ENCODE measurements around the gene CFAP74. TPM values are rescaled to one million over a fixed set of nuclear protein-coding genes. Genes with fewer than 3 reads are reported as not detected.

Gene CFAP74
- total RNA-seq, 1 experiment from 2014 or later = not detected

DNA sequence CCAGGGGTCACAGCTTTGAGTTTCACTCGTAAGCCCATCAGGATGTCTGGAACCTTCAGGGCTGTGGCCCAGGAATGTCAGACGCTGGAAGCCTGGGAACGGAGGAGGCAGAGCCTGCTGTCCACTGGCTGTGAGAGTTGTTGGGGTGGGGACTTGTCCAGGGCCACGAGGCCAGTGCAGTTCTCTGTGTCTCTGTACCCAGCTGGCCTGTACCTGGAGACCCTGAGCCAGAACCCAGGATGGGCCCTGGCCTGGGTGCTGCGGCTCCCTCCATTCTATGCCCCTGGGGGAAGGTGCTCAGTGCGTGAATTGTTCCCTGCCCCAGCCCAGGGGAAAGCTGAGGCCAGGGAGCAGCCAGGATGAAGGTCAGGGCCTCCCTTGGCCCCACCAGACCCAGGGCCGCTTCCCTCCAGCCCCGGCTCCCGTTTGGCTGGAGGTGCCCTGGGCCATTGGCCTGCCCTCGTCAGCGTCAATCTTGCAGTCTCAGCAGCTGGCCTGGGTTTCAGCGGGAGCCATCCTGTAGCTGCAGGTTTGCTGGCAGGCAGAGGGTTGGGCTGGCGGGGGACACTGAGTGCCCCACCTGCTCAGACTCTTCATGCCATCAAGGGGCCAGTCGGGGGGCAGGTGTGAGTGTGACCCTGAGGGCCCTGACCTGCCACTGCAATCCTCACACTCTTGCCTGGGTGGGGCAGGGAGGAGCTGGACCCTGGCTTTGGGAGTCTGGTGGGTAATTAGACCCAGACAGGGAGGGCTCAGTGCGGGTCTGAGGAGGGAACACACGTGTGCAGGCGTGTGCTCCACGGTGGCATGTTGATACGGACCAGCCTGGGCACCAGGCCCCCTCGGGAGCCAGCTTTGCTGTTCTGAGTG, 89.2 kb downstream of the CFAP74 start:
- CTCF ChIA-PET = no interaction called here

DNA sequence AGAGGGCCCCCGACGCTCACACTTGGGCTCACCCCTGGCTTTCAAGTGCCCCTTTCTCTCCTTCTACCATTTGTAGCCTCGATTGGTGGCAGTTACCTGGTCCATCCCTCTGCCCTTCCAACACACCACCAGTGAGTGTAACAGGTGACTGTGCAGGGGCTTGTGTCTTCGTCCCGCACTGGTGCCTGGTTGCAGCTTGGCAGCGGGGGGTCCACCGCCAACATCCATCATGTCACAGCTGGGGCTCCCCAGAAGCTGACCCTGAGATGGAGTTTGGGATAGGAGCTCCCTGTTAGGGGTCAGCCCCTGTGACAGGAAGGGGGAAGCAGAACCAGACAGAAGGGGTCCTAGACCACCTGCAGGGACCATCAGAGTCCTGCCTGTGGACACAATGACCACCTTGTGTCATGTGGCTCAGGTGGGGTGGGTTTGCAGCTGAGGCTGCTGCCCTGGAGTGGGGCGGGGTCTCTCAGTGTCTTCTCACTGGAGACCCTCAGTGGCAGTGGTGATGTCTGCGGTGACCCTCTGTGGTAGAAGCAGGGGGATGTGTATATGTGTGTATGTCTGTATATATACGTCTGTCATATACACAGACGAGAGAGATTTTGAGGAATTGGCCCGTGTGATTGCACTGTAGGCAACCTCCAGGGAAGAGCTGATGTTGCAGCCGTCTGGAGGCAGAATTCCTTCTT, 92.1 kb downstream of the CFAP74 start:
- ChIA-PET CTCF (no interaction called here), POLR2A (ENCODE audit: unreplicated experiment) (no interaction called here)
- intact Hi-C loops (cut with micrococcal nuclease) = no loop called here
- no peak overlapping the region for H3K9ac ChIP-seq (ENCODE audit: low read length)
- H3K4me2 ChIP-seq (ENCODE audit: low read length) = no peak overlapping the region
- no peaks in the 10 kb centered on the region for H3K9me3 ChIP-seq (ENCODE audit: low read length)
- DNase-seq = no peak
- H3K27ac ChIP-seq (ENCODE audit: low read length) = no peak overlapping the region
- TF ChIP-seq EZH2phosphoT487 (IDR thresholded peaks at IDR 0.05; ENCODE audit: borderline replicate concordance, low read length) (no peak), EZH2 (IDR thresholded peaks at IDR 0.05; ENCODE audit: low read length, unreplicated experiment) (no peak)
- TF ChIP-seq, protein P1, sequence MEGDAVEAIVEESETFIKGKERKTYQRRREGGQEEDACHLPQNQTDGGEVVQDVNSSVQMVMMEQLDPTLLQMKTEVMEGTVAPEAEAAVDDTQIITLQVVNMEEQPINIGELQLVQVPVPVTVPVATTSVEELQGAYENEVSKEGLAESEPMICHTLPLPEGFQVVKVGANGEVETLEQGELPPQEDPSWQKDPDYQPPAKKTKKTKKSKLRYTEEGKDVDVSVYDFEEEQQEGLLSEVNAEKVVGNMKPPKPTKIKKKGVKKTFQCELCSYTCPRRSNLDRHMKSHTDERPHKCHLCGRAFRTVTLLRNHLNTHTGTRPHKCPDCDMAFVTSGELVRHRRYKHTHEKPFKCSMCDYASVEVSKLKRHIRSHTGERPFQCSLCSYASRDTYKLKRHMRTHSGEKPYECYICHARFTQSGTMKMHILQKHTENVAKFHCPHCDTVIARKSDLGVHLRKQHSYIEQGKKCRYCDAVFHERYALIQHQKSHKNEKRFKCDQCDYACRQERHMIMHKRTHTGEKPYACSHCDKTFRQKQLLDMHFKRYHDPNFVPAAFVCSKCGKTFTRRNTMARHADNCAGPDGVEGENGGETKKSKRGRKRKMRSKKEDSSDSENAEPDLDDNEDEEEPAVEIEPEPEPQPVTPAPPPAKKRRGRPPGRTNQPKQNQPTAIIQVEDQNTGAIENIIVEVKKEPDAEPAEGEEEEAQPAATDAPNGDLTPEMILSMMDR (conservative IDR thresholded peaks at IDR 0.05; ENCODE audit: low read depth, low read length) = no peak
- H3F3A ChIP-seq (ENCODE audit: low read length, unreplicated experiment) = no peaks in the 10 kb centered on the region
- no TSS peak for BruUV-seq (replicated peaks)
- H3K4me3 ChIP-seq (ENCODE audit: low read length) = no peak overlapping the region
- no peaks in the 10 kb centered on the region for H3K79me2 ChIP-seq (ENCODE audit: low read length)
- ATAC-seq = no peak
- H3K4me1 ChIP-seq (ENCODE audit: insufficient read depth, low read length) = peaks cover 15% of the 10 kb centered on the region
- no peaks in the 10 kb centered on the region for H4K20me1 ChIP-seq (ENCODE audit: low read length)
- H3K9me2 ChIP-seq (replicated peaks; ENCODE audit: low read length) = no peaks in the 10 kb centered on the region
- no peak overlapping the region for H2AFZ ChIP-seq (ENCODE audit: low read length)
- no peaks in the 10 kb centered on the region for H3K27me3 ChIP-seq (ENCODE audit: low read length)
- no peaks in the 10 kb centered on the region for H3K36me3 ChIP-seq (ENCODE audit: low read depth, low read length)

More for the DNA sequence above, 89.2 kb downstream of the CFAP74 start:
- H3K4me2 ChIP-seq (ENCODE audit: low read length) = no peak overlapping the region
- H3K27ac ChIP-seq (ENCODE audit: low read length) = no peak overlapping the region
- H3K79me2 ChIP-seq (ENCODE audit: low read length) = no peaks in the 10 kb centered on the region
- intact Hi-C loops (cut with micrococcal nuclease) = no loop called here
- BruUV-seq (replicated peaks) = no TSS peak
- no peak overlapping the region for H3K4me3 ChIP-seq (ENCODE audit: low read length)
- ATAC-seq = no peak
- H3K9me3 ChIP-seq (ENCODE audit: low read length) = no peaks in the 10 kb centered on the region
- no peaks in the 10 kb centered on the region for H3K27me3 ChIP-seq (ENCODE audit: low read length)
- H3K9ac ChIP-seq (ENCODE audit: low read length) = no peak overlapping the region
- no peaks in the 10 kb centered on the region for H3K36me3 ChIP-seq (ENCODE audit: low read depth, low read length)
- no peak overlapping the region for H2AFZ ChIP-seq (ENCODE audit: low read length)
- TF ChIP-seq EZH2 (IDR thresholded peaks at IDR 0.05; ENCODE audit: low read length, unreplicated experiment) (no peak), EZH2phosphoT487 (IDR thresholded peaks at IDR 0.05; ENCODE audit: borderline replicate concordance, low read length) (no peak)
- TF ChIP-seq, protein P1 (conservative IDR thresholded peaks at IDR 0.05; ENCODE audit: low read depth, low read length) = no peak
- DNase-seq = no peak
- H4K20me1 ChIP-seq (ENCODE audit: low read length) = no peaks in the 10 kb centered on the region
- H3K4me1 ChIP-seq (ENCODE audit: insufficient read depth, low read length) = peaks cover 17% of the 10 kb centered on the region
- no peaks in the 10 kb centered on the region for H3F3A ChIP-seq (ENCODE audit: low read length, unreplicated experiment)
- POLR2A ChIA-PET (ENCODE audit: unreplicated experiment) = no interaction called here
- H3K9me2 ChIP-seq (replicated peaks; ENCODE audit: low read length) = no peaks in the 10 kb centered on the region

All from PC-3 (cell line).